Loucy (cell line): ENCODE results near the gene CERS6.

Source experiments
- H2AFZ ChIP-seq: fragments of 200-600 bp; sonication (generic); 2 replicates; pipeline ENCODE4 v1.6.0; 2016; ENCODE audit warnings: antibody characterized with exemption, mild to moderate bottlenecking, low read length, moderate library complexity
- H3F3A ChIP-seq: fragments of 200-600 bp; 2 replicates; pipeline ENCODE4 v1.6.0; 2016; ENCODE audit warnings: antibody characterized with exemption, low read depth, mild to moderate bottlenecking
- H3K27me3 ChIP-seq: fragments of 200-600 bp; sonication (generic); 2 replicates; pipeline ENCODE4 v1.6.1; 2014; ENCODE audit warnings: low read length, mild to moderate bottlenecking; ENCODE audit not compliant: insufficient read depth, poor library complexity, severe bottlenecking
- H3K36me3 ChIP-seq: fragments of 200-600 bp; sonication (generic); 2 replicates; pipeline ENCODE4 v1.6.1; 2016; ENCODE audit warnings: low read length; ENCODE audit not compliant: insufficient read depth
- H3K4me1 ChIP-seq: fragments of 200-600 bp; sonication (generic); 2 replicates; pipeline ENCODE4 v1.5.1; 2014; ENCODE audit warnings: low read length, mild to moderate bottlenecking; ENCODE audit not compliant: insufficient read depth, poor library complexity, severe bottlenecking
- H3K4me2 ChIP-seq: fragments of 200-600 bp; sonication (generic); 2 replicates; pipeline ENCODE4 v1.6.0; 2014; ENCODE audit warnings: antibody characterized with exemption, low read length, low read depth, mild to moderate bottlenecking; ENCODE audit not compliant: poor library complexity, severe bottlenecking
- H3K4me3 ChIP-seq: fragments of 200-600 bp; sonication (generic); 2 replicates; pipeline ENCODE4 v1.5.1; 2014; ENCODE audit warnings: low read length, mild to moderate bottlenecking, mixed read lengths; ENCODE audit not compliant: poor library complexity, severe bottlenecking
- H3K79me2 ChIP-seq: fragments of 200-600 bp; sonication (generic); 2 replicates; pipeline ENCODE4 v1.6.1; 2014; ENCODE audit warnings: low read length; ENCODE audit not compliant: insufficient read depth
- H3K9ac ChIP-seq: fragments of 200-600 bp; sonication (generic); 2 replicates; pipeline ENCODE4 v1.6.0; 2014; ENCODE audit warnings: mild to moderate bottlenecking, low read depth, low read length, moderate library complexity; ENCODE audit not compliant: poor library complexity, severe bottlenecking
- H3K9me2 ChIP-seq: fragments of 200-600 bp; sonication (generic); replicated peaks from 2 replicates; pipeline ENCODE4 v1.6.1; 2016; ENCODE audit warnings: low read depth, low read length, mixed read lengths
- H3K9me3 ChIP-seq: fragments of 200-600 bp; sonication (generic); 2 replicates; pipeline ENCODE4 v1.6.1; 2014; ENCODE audit warnings: mild to moderate bottlenecking, antibody characterized with exemption, low read length, low read depth; ENCODE audit not compliant: insufficient read depth
- H4K20me1 ChIP-seq: fragments of 200-600 bp; sonication (generic); 2 replicates; pipeline ENCODE4 v1.6.0; 2014; ENCODE audit warnings: antibody characterized with exemption, low read length, mild to moderate bottlenecking; ENCODE audit not compliant: insufficient read depth, poor library complexity, severe bottlenecking
- CTCF ChIP-seq: fragments of 200-600 bp; sonication (generic); conservative IDR thresholded peaks from 2 replicates; pipeline ENCODE4 v1.5.1; 2014; ENCODE audit warnings: mild to moderate bottlenecking, antibody characterized with exemption, low read length
- EZH2phosphoT487 ChIP-seq: fragments of 200-600 bp; IDR thresholded peaks from 2 replicates; pipeline ENCODE4 v1.6.1; 2018; ENCODE audit warnings: antibody characterized with exemption, mild to moderate bottlenecking, moderate library complexity, borderline replicate concordance

Gene CERS6

GRCh38 chr2:168819829-168820489, 363.9 kb downstream of the CERS6 start:
- Histone ChIP-seq H3K79me2 (no peaks in the 10 kb centered on the region), H3K9me2 (no peaks in the 10 kb centered on the region), H3K4me2 (no peak overlapping the region), H3K27me3 (no peaks in the 10 kb centered on the region), H3K36me3 (no peaks in the 10 kb centered on the region), H2AFZ (no peak overlapping the region), H3K9me3 (no peaks in the 10 kb centered on the region), H3K9ac (no peak overlapping the region), H4K20me1 (no peaks in the 10 kb centered on the region), H3F3A (no peaks in the 10 kb centered on the region), H3K4me1 (no peaks in the 10 kb centered on the region), H3K4me3 (no peak overlapping the region)
- TF ChIP-seq EZH2phosphoT487: no peak

- Histone ChIP-seq H2AFZ (no peak overlapping the region), H3F3A (no peaks in the 10 kb centered on the region), H3K9ac (no peak overlapping the region), H3K9me2 (no peaks in the 10 kb centered on the region), H3K79me2 (no peaks in the 10 kb centered on the region), H3K36me3 (no peaks in the 10 kb centered on the region), H3K4me2 (no peak overlapping the region), H3K4me1 (no peaks in the 10 kb centered on the region), H4K20me1 (no peaks in the 10 kb centered on the region), H3K27me3 (no peaks in the 10 kb centered on the region), H3K9me3 (no peaks in the 10 kb centered on the region), H3K4me3 (no peak overlapping the region)
- no peak for TF ChIP-seq CTCF
Measured at GRCh38 chr2:168821577-168821976, 365.5 kb downstream of the CERS6 start.

GRCh38 chr2:168821992-168822391, 365.9 kb downstream of the CERS6 start:
- Histone ChIP-seq H3F3A (no peaks in the 10 kb centered on the region), H3K9me2 (no peaks in the 10 kb centered on the region), H3K4me2 (no peak overlapping the region), H3K36me3 (no peaks in the 10 kb centered on the region), H3K9ac (no peak overlapping the region), H3K79me2 (no peaks in the 10 kb centered on the region), H3K27me3 (no peaks in the 10 kb centered on the region), H3K4me1 (no peaks in the 10 kb centered on the region), H4K20me1 (no peaks in the 10 kb centered on the region), H3K4me3 (no peak overlapping the region), H2AFZ (no peak overlapping the region), H3K9me3 (no peaks in the 10 kb centered on the region)
- no peak for TF ChIP-seq EZH2phosphoT487
- no peak for TF ChIP-seq CTCF
